ENCODE data around the gene GOLIM4.

DNA sequence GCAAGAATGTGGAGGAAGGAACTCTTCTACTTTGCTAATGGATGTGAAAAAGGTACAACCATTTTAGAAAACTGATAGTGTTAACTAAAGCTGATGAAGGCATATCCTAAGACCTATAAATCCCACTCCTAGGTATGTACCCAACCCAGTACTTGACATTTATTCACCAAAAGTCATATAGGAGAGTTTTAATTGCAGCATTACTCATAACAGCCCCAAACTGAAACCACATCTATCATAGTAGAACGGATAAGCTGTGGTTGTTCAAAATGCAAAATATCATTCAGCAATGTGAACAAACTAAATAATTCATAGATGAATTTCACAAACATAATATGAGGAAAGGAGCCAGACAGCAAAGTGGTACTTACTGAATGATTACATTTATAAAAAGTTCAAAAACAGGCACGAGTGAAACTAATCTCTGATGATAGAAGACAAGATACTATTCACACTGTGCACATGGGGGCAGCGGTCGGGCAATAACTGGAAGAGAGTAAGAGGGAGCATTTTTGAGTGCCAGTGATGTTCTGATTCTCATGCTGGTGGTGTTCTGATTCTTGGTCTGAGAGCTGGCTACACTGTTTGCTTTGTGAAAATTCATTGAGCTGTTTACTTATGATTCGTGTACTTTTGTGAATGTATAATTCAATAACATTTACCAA, 34.3 kb downstream of the GOLIM4 start:
- TF ChIP-seq, protein P1, sequence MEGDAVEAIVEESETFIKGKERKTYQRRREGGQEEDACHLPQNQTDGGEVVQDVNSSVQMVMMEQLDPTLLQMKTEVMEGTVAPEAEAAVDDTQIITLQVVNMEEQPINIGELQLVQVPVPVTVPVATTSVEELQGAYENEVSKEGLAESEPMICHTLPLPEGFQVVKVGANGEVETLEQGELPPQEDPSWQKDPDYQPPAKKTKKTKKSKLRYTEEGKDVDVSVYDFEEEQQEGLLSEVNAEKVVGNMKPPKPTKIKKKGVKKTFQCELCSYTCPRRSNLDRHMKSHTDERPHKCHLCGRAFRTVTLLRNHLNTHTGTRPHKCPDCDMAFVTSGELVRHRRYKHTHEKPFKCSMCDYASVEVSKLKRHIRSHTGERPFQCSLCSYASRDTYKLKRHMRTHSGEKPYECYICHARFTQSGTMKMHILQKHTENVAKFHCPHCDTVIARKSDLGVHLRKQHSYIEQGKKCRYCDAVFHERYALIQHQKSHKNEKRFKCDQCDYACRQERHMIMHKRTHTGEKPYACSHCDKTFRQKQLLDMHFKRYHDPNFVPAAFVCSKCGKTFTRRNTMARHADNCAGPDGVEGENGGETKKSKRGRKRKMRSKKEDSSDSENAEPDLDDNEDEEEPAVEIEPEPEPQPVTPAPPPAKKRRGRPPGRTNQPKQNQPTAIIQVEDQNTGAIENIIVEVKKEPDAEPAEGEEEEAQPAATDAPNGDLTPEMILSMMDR (IDR thresholded peaks at IDR 0.05), result no peak
- no peak for TF ChIP-seq POLR2A (IDR thresholded peaks at IDR 0.05)

All from esophagus squamous epithelium (tissue), 4 donors.